GM13976 (cell line): ENCODE data around the gene TIAL1.
A peak's percentile ranks its signal among the peaks of the same experiment; 100 is the strongest.

ENCODE experiments used
- DNase-seq: peaks from one replicate; pipeline ENCODE4 v3.0.0; 2012; ENCODE audit warnings: low spot score
- in situ Hi-C: fragments of 300-500 bp; cut with MboI; formaldehyde crosslinking; loops from one replicate; pipeline ENCODE4 v1.12.0; 2022; ENCODE audit warnings: low sequenced_read_pairs, mixed read lengths, inconsistent platforms; ENCODE audit not compliant: unreplicated experiment
- TF ChIP-seq, protein P1 (sequence below): IDR thresholded peaks from 2 replicates; pipeline ENCODE4 v1.5.1; 2012; ENCODE audit warnings: borderline replicate concordance, mild to moderate bottlenecking; ENCODE audit not compliant: insufficient read depth; ENCODE audit errors: extremely low read depth, missing control alignments, control extremely low read depth

TIAL1 gene

DNA sequence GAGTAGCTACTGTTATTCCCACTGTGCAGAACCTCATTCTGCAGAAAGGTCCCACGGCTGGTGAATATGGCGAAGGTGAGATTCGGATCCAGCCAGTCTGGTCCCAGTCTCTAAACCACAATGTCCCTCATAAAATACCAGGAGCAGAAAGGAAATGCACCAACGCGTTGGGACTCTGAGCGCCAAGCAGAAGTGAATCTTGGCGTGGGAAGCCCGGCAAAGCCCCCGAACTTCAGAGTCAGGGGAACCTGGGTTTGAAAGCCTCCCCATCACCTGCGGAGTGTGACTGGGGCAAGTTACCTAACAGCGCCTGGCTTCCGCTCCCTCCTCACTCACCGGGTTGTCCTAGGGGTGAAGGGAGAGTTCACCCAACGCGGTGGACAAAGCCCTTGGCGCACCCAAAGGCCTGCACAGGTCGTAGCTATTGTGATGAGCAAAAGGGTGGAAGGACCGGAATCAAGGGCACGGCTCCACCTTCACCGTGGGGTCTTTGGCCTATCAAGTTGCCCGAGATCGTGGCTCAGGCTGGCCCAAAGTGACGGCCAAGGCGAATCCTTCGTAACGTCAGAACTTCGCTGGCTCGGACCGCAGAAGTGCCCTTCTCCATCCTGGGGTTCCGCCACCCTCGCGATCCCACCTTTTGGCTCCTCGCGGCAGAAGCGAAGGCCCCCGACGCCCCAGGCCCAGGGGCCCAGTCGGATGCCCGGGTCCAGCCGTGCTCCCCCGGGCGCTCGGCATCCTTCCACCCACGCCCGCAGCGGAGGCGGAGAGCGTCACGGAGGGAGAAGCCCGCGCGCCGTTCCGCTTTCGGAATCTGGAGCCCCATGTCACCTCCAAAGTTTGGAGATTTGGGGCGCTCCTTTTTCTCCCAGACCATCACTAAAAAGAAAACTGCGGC lies 55.1 kb downstream of the TIAL1 start:
- in situ Hi-C loops = no loop called here
- peak; percentile 62 for DNase-seq
- TF ChIP-seq, protein P1, sequence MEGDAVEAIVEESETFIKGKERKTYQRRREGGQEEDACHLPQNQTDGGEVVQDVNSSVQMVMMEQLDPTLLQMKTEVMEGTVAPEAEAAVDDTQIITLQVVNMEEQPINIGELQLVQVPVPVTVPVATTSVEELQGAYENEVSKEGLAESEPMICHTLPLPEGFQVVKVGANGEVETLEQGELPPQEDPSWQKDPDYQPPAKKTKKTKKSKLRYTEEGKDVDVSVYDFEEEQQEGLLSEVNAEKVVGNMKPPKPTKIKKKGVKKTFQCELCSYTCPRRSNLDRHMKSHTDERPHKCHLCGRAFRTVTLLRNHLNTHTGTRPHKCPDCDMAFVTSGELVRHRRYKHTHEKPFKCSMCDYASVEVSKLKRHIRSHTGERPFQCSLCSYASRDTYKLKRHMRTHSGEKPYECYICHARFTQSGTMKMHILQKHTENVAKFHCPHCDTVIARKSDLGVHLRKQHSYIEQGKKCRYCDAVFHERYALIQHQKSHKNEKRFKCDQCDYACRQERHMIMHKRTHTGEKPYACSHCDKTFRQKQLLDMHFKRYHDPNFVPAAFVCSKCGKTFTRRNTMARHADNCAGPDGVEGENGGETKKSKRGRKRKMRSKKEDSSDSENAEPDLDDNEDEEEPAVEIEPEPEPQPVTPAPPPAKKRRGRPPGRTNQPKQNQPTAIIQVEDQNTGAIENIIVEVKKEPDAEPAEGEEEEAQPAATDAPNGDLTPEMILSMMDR = no peak

DNA sequence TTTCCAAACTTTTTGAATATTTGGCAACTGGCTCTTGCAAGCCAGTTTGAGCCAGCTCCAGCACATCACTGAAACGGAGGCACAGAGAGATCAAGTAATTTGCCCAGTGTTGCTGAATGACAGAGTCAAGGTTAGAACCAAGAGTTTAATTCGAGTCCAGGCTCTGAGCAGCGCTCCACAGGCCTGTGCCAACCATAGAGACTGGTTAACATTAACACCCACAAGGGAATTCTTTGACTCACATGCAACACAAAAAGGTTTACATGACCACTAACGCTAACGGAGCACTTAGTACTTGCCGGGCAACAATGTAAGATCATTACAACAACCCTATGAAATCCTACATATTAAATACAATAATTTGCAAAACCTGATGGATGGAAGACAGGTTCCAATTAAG lies 55.7 kb downstream of the TIAL1 start:
- in situ Hi-C loops = no loop called here
- no peak for DNase-seq

DNA sequence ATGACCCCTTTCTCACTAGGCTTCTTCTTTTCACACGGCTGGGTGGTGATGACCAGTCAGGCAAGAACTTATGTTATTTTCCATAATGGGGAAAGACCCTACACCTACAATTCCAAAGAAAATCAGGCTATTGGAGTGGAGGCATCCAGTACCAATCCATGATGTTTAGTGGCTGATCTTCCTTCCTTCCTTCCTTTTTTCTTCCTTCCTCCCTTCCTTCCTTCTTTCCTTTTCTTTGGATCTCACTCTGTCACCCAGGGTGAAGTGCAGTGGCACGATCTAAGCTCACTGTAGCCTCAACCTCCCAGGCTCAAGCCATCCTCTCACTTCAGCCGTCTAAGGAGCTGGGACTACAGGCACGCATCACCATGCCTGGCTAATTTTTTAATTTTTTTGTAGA lies 56.7 kb downstream of the TIAL1 start:
- TF ChIP-seq, protein P1 = no peak
- DNase-seq = no peak
- in situ Hi-C loops = no loop called here

More for the DNA sequence above, 55.7 kb downstream of the TIAL1 start:
- TF ChIP-seq, protein P1 = no peak

DNA sequence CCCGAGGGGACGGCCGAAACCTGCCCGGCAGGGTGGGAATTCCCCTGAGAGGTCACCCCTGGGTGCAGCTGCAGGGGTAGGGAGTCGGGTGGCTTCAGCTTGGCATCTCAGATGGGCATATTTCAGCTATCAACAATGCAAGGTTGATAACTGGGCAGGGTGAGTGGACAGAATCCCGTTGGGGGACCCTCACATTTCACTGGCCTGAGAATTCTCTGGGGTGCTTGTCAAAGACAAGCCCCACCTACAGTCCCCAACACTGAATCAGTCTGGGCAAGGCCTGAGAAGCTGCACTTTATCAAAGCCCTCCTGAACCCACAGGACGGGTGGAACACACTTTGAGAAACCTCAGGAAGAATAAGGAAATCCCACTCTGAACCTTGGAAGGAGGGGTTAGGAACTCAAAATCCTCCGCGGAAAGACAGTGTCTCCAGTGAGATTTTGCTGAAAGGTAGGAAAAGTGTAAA lies 57.4 kb downstream of the TIAL1 start:
- DNase-seq = no peak
- in situ Hi-C loops = no loop called here
- TF ChIP-seq, protein P1 = no peak

DNA sequence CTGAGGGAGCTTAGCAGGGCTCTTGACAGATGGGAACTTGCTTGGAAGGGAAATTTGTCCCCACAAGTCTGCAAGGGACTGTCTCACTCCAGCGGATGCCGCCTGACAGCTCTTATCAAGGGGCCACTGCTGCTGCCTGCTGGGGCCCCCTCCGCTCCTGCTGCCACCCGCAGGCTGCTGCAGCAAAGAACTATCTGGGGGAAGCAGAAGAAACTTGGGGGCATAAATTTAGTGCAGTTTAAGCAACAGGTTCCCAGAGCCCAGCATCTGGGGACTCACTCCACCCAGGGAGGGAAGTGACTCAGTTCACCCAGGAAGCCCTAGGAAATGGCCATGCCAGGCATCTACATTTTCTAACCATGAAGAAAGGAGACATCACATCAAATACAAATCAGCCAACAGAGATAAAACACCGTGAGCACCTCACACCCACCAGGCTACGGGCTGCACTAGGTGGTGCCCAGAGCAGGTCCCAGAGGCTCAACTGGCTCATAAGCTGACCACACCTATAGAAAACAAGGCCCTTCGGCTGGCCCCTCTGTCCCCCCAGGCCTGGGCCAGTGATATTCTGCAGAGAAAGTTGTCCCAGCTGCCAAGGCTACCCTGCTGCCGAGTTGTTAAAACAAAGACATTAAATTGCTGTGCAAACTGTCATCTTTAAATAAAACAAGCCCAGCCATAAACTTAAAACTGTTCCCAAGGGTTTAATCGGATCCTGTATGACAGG lies 58.0 kb downstream of the TIAL1 start:
- DNase-seq = no peak
- in situ Hi-C loops = no loop called here
- TF ChIP-seq, protein P1 = peak; percentile 40

DNA sequence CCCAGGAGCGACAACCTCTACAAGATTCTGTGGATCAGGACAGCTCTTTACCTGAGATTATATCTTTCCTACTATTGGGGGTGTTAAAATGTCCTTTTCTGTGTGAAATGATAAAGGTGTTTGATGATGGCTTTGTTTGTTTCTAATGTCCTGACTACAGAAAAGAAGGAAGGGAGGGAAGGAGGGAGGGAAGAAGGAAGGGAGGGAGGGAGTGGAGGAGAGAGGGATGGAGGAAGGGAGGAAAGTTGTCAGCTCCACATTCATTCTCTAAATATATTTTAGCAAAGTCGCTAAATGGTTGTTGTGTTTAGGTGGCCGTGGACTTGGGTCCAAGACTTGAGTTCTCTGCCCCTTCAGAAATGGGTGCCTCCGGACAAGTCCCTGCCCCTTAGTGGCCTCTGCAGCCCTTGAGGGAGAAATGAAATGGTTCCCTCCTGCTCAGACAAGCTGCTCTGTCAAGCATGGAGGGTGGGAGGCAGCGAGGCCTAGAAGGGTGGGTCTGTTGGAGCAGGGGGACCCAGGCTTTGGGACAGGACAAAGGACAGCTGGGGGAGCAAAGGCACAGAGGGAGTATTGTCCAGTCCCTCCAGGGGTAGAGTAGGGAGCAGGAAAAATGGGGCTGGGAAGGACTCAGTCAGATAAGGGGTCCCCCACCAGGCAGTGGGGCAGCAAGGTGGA lies 58.7 kb downstream of the TIAL1 start:
- DNase-seq = no peak
- TF ChIP-seq, protein P1 = no peak
- in situ Hi-C loops = no loop called here
